ENCODE data around the gene FOXJ1.

GRCh38 chr17:76134911-76135809, 5.9 kb downstream of the FOXJ1 start:
- no peak for TF ChIP-seq BACH2 (CRISPR knock-in tag; IDR thresholded peaks at IDR 0.05; ENCODE audit: borderline replicate concordance)
- no peak for TF ChIP-seq CSRNP3 (CRISPR knock-in tag; IDR thresholded peaks at IDR 0.05)
- no peak for TF ChIP-seq ZNF8 (CRISPR knock-in tag; IDR thresholded peaks at IDR 0.05)
- no peak for TF ChIP-seq PATZ1 (CRISPR knock-in tag; IDR thresholded peaks at IDR 0.05; ENCODE audit: borderline replicate concordance)
- no peak for TF ChIP-seq ARNTL (CRISPR knock-in tag; IDR thresholded peaks at IDR 0.05; ENCODE audit: borderline replicate concordance, low read depth)
- TF ChIP-seq ZFP30 (CRISPR knock-in tag; IDR thresholded peaks at IDR 0.05), result no peak
- no peak for TF ChIP-seq TCF4 (CRISPR knock-in tag; IDR thresholded peaks at IDR 0.05; ENCODE audit: borderline replicate concordance)
- TF ChIP-seq ZC3H10 (CRISPR knock-in tag; IDR thresholded peaks at IDR 0.05), result no peak
- no peak for TF ChIP-seq PPARA (CRISPR knock-in tag; IDR thresholded peaks at IDR 0.05; ENCODE audit: borderline replicate concordance)
- TF ChIP-seq POU6F1 (CRISPR knock-in tag; IDR thresholded peaks at IDR 0.05; ENCODE audit: borderline replicate concordance, low read depth), result no peak
- no peak for TF ChIP-seq TOX (CRISPR knock-in tag; IDR thresholded peaks at IDR 0.05; ENCODE audit: borderline replicate concordance)
- TF ChIP-seq CSDC2 (CRISPR knock-in tag; IDR thresholded peaks at IDR 0.05), result no peak
- no peak for TF ChIP-seq ESRRG (CRISPR knock-in tag; IDR thresholded peaks at IDR 0.05)
- TF ChIP-seq OSR1 (CRISPR knock-in tag; IDR thresholded peaks at IDR 0.05), result no peak

Data from SK-N-SH treated with all-trans-retinoic acid at 6 μM for 48 hours (cell line).